ENCODE data around the gene PEX14.

- TF ChIP-seq POLR2A (IDR thresholded peaks at IDR 0.05; ENCODE audit: low read length) (no peak), GATA1 (IDR thresholded peaks at IDR 0.05; ENCODE audit: low read depth, low read length) (no peak)
These were observed 150.8 kb downstream of the PEX14 start for GRCh38 chr1:10625554-10625953.

Measured in erythroblast (primary cell).